ENCODE data around the gene SCYL3. TPM values are rescaled to one million over a fixed set of nuclear protein-coding genes. Genes with fewer than 3 reads are reported as not detected.

Gene SCYL3
- total and polyA plus RNA-seq, 8 donors: 9.5 to 23.6 (median 20.2) TPM

- Histone ChIP-seq H3K4me3 (peak overlapping the region; percentile 72 to 82), H3K27ac (peak overlapping the region; percentile 96 to 98), H3K4me1 (peaks cover 17 to 28% of the 10 kb centered on the region in 2 donors), H3K36me3 (peaks cover 2 to 13% of the 10 kb centered on the region in 2 donors), H3K27me3 (no peaks in the 10 kb centered on the region), H3K9me3 (no peaks in the 10 kb centered on the region)
- no peak for TF ChIP-seq CTCF (IDR thresholded peaks at IDR 0.05)
- intact Hi-C loops (cut with DNase I): no loop called here
- DNase-seq (no peak), ATAC-seq (no peak)
Measured at GRCh38 chr1:169892176-169892926, 1.3 kb downstream of the SCYL3 start.

- H3K36me3 ChIP-seq: peaks cover 2 to 22% of the 10 kb centered on the region in 2 donors
- no peak overlapping the region for H3K4me3 ChIP-seq
- intact Hi-C loops (cut with DNase I): no loop called here
- DNase-seq: no peak
- no peak for TF ChIP-seq CTCF (IDR thresholded peaks at IDR 0.05)
- ATAC-seq: no peak
- peak overlapping the region; percentile 69 to 98 for H3K27ac ChIP-seq
- H3K27me3 ChIP-seq: no peaks in the 10 kb centered on the region
- peaks cover 17 to 28% of the 10 kb centered on the region in 2 donors for H3K4me1 ChIP-seq
- no peaks in the 10 kb centered on the region for H3K9me3 ChIP-seq
Measured at GRCh38 chr1:169891539-169891885, 2.2 kb downstream of the SCYL3 start.

- peak overlapping the region; percentile 69 to 98 for H3K27ac ChIP-seq
- no peaks in the 10 kb centered on the region for H3K9me3 ChIP-seq
- peak in 2 of 4 donors; percentile 38 to 72 for DNase-seq
- H3K36me3 ChIP-seq: peaks cover 2 to 27% of the 10 kb centered on the region in 2 donors
- H3K4me3 ChIP-seq: no peak overlapping the region
- H3K27me3 ChIP-seq: no peaks in the 10 kb centered on the region
- intact Hi-C loops (cut with DNase I): no loop called here
- peaks cover 17 to 28% of the 10 kb centered on the region in 2 donors for H3K4me1 ChIP-seq
- no peak for ATAC-seq
- no peak for TF ChIP-seq CTCF (IDR thresholded peaks at IDR 0.05)
Measured at GRCh38 chr1:169890761-169891538, 2.7 kb downstream of the SCYL3 start.

- no peak for TF ChIP-seq CTCF (IDR thresholded peaks at IDR 0.05)
- ATAC-seq (no peak), DNase-seq (no peak)
- Histone ChIP-seq H3K4me1 (peaks cover 16 to 38% of the 10 kb centered on the region in 2 donors), H3K4me3 (no peak overlapping the region), H3K36me3 (peaks cover 2 to 32% of the 10 kb centered on the region in 2 donors), H3K27me3 (no peaks in the 10 kb centered on the region), H3K27ac (no peak overlapping the region), H3K9me3 (no peaks in the 10 kb centered on the region)
- intact Hi-C loops (cut with DNase I): no loop called here
Measured at GRCh38 chr1:169889871-169890270, 3.8 kb downstream of the SCYL3 start.

- no peak for ATAC-seq
- no peaks in the 10 kb centered on the region for H3K27me3 ChIP-seq
- no peak overlapping the region for H3K4me3 ChIP-seq
- no peaks in the 10 kb centered on the region for H3K9me3 ChIP-seq
- peaks cover 2 to 48% of the 10 kb centered on the region in 2 donors for H3K36me3 ChIP-seq
- H3K4me1 ChIP-seq: peaks cover 6 to 25% of the 10 kb centered on the region in 2 donors
- no peak overlapping the region for H3K27ac ChIP-seq
- TF ChIP-seq CTCF (IDR thresholded peaks at IDR 0.05): no peak
- no peak for DNase-seq
- intact Hi-C loops (cut with DNase I): no loop called here
Measured at GRCh38 chr1:169886931-169887330, 6.8 kb downstream of the SCYL3 start.

All from left lung (tissue), 10 donors.